H1 (cell line): ENCODE measurements around the gene CALCOCO2. TPM values are rescaled to one million over a fixed set of nuclear protein-coding genes. Genes with fewer than 3 reads are reported as not detected.

Experiments used
- polyA plus RNA-seq, 7 experiments: library from polyadenylated mRNA; depleted of rRNA in 3 of 7; stranded (reverse) in 5 of 7; unstranded in 2 of 7; fragments of >200 nt in 5 of 7; fragments of 200-250 nt in 2 of 7; gene quantifications; 1 replicate in 5 of 7; 2 replicates in 1 of 7; 4 replicates in 1 of 7; pipeline versions ENCODE4 v1.2.1 to v1.2.3, GENCODE V29; 2011 to 2013; ENCODE audit warnings: missing spikeins in 2 of 7, mixed read lengths in 2 of 7
- total RNA-seq: library from RNA; stranded (reverse); fragmentation: NEBNext Ultra II Directional; extraction: Animal tissue kit (Norgen Biotek cat#: 25700); gene quantifications from 2 replicates; pipeline ENCODE4 v1.2.1, GENCODE V29; 2021
- TF ChIP-seq, protein P1 (sequence below): fragments of 300-600 bp; sonication (generic); IDR thresholded peaks from 2 replicates; pipeline ENCODE4 v1.7.1; 2012; ENCODE audit warnings: low read length, moderate library complexity, mild to moderate bottlenecking, inconsistent platforms; ENCODE audit not compliant: insufficient replicate concordance
- TF ChIP-seq, protein P2 (sequence below): IDR thresholded peaks from 2 replicates; pipeline ENCODE4 v1.6.1; 2011; ENCODE audit warnings: low read length, improper control_type of control experiment

The CALCOCO2 gene
- total and polyA plus RNA-seq, 2 of the 8 experiments (the other 6 are each of a cell fraction or from before 2014, with no cell fraction given), result 12.1 to 31.8 TPM

GRCh38 chr17:48909783-48910182, 78.9 kb downstream of the CALCOCO2 start (continued):
- TF ChIP-seq, protein P1, sequence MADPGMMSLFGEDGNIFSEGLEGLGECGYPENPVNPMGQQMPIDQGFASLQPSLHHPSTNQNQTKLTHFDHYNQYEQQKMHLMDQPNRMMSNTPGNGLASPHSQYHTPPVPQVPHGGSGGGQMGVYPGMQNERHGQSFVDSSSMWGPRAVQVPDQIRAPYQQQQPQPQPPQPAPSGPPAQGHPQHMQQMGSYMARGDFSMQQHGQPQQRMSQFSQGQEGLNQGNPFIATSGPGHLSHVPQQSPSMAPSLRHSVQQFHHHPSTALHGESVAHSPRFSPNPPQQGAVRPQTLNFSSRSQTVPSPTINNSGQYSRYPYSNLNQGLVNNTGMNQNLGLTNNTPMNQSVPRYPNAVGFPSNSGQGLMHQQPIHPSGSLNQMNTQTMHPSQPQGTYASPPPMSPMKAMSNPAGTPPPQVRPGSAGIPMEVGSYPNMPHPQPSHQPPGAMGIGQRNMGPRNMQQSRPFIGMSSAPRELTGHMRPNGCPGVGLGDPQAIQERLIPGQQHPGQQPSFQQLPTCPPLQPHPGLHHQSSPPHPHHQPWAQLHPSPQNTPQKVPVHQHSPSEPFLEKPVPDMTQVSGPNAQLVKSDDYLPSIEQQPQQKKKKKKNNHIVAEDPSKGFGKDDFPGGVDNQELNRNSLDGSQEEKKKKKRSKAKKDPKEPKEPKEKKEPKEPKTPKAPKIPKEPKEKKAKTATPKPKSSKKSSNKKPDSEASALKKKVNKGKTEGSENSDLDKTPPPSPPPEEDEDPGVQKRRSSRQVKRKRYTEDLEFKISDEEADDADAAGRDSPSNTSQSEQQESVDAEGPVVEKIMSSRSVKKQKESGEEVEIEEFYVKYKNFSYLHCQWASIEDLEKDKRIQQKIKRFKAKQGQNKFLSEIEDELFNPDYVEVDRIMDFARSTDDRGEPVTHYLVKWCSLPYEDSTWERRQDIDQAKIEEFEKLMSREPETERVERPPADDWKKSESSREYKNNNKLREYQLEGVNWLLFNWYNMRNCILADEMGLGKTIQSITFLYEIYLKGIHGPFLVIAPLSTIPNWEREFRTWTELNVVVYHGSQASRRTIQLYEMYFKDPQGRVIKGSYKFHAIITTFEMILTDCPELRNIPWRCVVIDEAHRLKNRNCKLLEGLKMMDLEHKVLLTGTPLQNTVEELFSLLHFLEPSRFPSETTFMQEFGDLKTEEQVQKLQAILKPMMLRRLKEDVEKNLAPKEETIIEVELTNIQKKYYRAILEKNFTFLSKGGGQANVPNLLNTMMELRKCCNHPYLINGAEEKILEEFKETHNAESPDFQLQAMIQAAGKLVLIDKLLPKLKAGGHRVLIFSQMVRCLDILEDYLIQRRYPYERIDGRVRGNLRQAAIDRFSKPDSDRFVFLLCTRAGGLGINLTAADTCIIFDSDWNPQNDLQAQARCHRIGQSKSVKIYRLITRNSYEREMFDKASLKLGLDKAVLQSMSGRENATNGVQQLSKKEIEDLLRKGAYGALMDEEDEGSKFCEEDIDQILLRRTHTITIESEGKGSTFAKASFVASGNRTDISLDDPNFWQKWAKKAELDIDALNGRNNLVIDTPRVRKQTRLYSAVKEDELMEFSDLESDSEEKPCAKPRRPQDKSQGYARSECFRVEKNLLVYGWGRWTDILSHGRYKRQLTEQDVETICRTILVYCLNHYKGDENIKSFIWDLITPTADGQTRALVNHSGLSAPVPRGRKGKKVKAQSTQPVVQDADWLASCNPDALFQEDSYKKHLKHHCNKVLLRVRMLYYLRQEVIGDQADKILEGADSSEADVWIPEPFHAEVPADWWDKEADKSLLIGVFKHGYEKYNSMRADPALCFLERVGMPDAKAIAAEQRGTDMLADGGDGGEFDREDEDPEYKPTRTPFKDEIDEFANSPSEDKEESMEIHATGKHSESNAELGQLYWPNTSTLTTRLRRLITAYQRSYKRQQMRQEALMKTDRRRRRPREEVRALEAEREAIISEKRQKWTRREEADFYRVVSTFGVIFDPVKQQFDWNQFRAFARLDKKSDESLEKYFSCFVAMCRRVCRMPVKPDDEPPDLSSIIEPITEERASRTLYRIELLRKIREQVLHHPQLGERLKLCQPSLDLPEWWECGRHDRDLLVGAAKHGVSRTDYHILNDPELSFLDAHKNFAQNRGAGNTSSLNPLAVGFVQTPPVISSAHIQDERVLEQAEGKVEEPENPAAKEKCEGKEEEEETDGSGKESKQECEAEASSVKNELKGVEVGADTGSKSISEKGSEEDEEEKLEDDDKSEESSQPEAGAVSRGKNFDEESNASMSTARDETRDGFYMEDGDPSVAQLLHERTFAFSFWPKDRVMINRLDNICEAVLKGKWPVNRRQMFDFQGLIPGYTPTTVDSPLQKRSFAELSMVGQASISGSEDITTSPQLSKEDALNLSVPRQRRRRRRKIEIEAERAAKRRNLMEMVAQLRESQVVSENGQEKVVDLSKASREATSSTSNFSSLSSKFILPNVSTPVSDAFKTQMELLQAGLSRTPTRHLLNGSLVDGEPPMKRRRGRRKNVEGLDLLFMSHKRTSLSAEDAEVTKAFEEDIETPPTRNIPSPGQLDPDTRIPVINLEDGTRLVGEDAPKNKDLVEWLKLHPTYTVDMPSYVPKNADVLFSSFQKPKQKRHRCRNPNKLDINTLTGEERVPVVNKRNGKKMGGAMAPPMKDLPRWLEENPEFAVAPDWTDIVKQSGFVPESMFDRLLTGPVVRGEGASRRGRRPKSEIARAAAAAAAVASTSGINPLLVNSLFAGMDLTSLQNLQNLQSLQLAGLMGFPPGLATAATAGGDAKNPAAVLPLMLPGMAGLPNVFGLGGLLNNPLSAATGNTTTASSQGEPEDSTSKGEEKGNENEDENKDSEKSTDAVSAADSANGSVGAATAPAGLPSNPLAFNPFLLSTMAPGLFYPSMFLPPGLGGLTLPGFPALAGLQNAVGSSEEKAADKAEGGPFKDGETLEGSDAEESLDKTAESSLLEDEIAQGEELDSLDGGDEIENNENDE, result no peak
- TF ChIP-seq, protein P2, sequence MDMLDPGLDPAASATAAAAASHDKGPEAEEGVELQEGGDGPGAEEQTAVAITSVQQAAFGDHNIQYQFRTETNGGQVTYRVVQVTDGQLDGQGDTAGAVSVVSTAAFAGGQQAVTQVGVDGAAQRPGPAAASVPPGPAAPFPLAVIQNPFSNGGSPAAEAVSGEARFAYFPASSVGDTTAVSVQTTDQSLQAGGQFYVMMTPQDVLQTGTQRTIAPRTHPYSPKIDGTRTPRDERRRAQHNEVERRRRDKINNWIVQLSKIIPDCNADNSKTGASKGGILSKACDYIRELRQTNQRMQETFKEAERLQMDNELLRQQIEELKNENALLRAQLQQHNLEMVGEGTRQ, result no peak
